ENCODE results near the gene EEPD1.

DNA sequence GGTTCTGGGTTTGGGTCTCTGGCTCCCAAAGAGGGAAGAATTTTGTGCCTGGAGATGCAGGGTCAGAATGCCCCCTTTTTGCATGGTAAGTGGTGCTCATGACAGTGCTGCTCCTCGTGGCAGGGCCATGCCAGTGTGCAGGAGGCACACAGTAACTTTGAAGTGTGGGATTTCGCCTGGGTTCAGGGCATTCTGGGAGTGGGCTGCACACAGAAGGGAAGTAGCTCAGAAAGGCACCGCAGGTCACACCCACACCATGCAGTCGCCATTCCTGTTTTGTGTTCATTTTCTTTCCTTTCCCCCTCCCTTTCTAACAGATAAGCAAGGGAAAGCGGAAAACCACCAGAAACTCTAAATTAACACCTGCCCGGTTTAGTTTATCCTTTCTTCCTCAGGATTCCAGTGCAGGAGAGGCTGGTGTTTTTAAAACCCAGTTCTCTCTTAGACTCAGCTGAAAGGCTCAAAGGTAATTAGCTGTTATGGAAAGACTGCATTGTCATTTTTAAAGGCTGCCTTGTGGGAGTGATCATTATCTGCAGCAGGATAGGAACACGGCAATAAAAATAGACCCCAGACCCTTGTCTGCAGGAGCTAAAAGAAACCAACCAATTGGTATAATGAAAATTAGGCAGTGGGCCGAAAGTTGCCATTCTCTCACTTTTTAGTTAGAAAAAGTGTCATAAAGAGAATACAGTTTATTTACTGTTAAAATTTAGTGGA is 50.2 kb downstream of the EEPD1 start:
- TF ChIP-seq CTCF (IDR thresholded peaks at IDR 0.05) (no peak), POLR2A (IDR thresholded peaks at IDR 0.05) (no peak)

Data from Peyer's patch (tissue), 4 donors.